Uterus (tissue), 2 donors: ENCODE measurements around the gene COA1.

Source experiments
- POLR2A ChIP-seq, 2 donors: fragments of 450-650 bp; IDR thresholded peaks; one replicate each; pipeline ENCODE4 v1.6.1; 2016; ENCODE audit warnings: antibody characterized with exemption in 2 of 2, mild to moderate bottlenecking in 1 of 2, moderate library complexity in 1 of 2
- TF ChIP-seq, protein P1 (sequence below), 4 experiments: fragments of 200-600 bp in 2 of 4; fragments of 450-650 bp in 2 of 4; sonication (generic) in 2 of 4; IDR thresholded peaks; one replicate each; pipeline ENCODE4 v1.5.1; 2016 to 2019; ENCODE audit warnings: antibody characterized with exemption in 4 of 4, mild to moderate bottlenecking in 2 of 4, moderate library complexity in 1 of 4

DNA sequence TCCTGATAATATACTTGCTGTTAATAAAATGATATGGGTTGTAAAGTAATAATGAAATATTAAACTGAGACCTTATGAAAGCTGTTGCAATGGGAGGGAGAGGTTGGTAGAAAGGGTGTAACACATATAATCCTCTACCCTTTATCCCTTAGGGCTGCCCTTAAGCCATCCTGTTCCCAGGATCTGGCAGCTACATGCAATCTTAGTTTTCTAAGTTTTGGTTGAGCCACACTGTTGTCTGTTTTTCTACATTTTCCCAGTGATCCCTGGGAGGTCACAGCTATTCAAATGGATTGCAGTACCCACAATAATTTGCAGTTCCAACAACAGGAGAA is 6.3 kb downstream of the COA1 start:
- no peak for TF ChIP-seq POLR2A (IDR thresholded peaks at IDR 0.05)
- TF ChIP-seq, protein P1, sequence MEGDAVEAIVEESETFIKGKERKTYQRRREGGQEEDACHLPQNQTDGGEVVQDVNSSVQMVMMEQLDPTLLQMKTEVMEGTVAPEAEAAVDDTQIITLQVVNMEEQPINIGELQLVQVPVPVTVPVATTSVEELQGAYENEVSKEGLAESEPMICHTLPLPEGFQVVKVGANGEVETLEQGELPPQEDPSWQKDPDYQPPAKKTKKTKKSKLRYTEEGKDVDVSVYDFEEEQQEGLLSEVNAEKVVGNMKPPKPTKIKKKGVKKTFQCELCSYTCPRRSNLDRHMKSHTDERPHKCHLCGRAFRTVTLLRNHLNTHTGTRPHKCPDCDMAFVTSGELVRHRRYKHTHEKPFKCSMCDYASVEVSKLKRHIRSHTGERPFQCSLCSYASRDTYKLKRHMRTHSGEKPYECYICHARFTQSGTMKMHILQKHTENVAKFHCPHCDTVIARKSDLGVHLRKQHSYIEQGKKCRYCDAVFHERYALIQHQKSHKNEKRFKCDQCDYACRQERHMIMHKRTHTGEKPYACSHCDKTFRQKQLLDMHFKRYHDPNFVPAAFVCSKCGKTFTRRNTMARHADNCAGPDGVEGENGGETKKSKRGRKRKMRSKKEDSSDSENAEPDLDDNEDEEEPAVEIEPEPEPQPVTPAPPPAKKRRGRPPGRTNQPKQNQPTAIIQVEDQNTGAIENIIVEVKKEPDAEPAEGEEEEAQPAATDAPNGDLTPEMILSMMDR (IDR thresholded peaks at IDR 0.05) = no peak
